NCI-H2107 treated with DMSO at 0.1 percent for 48 hours (cell line): ENCODE data around the gene ST6GALNAC3.
A peak's percentile ranks its signal among the peaks of the same experiment; 100 is the strongest.

Experiments
- DNase-seq: peaks from one replicate; lab custom pipeline; 2025; ENCODE audit not compliant: unreplicated experiment; lab: John Stamatoyannopoulos, UW

The ST6GALNAC3 gene

GRCh38 chr1:76186554-76187170 lies 112.1 kb downstream of the ST6GALNAC3 start:
- no peak for DNase-seq

- DNase-seq: no peak
Measured at GRCh38 chr1:76187436-76187835, 112.9 kb downstream of the ST6GALNAC3 start.

DNA sequence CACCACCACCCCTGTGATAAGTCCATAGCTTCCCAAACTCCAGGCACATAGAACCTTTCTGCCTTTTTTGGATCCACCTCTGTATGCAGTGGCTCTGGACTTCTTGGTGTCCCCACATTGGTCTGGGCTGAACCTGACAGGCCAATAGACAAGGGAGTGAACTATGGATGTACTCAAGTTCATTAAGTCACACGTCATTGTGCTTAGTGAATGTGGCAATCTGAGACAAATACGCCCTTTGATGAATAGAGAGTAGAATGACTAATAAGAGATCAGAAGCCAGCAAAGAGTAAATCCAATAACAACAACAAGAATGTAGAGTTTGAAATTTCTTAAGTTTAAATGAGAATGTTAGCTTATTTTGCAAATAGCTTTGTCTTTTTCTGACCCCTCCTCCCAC lies 114.8 kb downstream of the ST6GALNAC3 start:
- DNase-seq: no peak

GRCh38 chr1:76190749-76191424 lies 116.3 kb downstream of the ST6GALNAC3 start:
- DNase-seq: no peak

DNA sequence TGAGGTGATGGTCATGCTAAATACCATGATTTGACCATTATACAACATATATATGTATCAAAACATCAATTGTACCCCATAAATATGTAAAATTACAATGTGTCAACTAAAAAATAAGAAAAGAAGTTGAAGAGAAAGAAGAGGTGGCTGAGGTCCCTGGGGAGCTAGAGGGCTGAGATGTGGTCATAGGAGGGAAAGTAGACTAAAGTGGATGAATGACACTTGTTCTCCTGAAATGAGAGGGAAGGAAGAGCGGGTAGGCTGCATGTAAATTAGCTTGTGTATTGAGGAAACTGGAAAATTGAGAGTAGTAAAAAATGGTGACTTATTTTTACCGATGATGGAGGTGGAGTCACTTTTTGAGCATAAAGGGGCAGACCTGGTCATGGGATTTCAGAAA lies 117.0 kb downstream of the ST6GALNAC3 start:
- DNase-seq: no peak

DNA sequence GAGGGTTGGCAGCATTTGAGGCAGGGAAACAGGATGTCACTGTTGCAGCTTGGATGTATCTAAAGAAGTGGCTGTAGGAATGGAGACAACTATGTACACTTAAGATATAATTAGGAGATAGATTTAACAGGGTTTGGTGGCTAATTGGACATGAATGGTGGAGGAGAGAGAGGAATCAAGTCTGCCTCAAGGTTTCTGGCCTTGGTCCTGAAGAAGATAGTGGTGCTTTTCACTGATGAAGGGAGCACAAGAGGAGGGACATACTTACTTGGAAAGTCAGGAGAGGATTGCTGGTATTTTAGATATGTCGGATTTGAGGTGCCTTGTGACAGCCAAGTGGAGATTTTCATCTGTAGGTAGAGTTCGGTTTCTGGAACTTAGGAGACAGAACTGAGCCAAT lies 123.9 kb downstream of the ST6GALNAC3 start:
- no peak for DNase-seq

DNA sequence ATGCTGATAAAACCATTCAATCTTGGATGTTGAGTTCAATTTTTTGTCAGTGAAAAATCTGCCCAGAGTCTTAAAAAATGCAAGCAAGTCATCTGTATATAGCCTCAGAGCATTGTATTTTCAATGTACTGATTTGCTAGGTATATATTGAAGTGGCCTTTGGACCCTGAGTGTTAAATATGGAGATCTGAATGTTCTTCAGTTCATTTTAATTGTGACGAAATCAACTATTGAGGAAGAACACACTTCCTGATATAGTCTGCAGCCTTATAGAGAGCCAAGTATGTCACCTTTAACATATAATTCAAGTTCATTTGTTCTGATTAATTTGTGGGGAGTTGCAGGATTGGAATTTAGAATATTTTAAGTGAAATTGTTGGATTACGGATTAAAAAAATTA lies 128.1 kb downstream of the ST6GALNAC3 start:
- DNase-seq: no peak

DNA sequence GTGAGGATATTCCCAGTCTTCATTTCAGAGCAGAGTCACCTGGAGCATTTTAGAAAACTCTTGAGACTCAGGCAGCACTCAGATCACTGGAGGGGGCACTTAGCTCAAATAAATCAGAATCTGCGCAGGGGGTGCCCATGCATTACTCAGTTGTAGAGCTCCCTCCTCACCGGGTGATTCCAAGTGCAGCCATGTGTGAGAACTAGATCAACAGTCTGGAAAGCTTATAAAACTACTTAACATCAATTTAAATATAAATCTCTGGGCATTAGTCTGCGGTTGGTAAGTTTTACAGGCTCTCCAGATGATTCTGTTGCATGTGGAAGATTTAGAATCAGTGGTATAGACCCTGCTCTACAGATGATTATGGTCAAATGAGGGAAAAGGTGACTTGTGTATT lies 128.6 kb downstream of the ST6GALNAC3 start:
- peak; percentile 68 for DNase-seq

GRCh38 chr1:76209238-76209637 lies 134.7 kb downstream of the ST6GALNAC3 start:
- no peak for DNase-seq

GRCh38 chr1:76209648-76210047 lies 135.1 kb downstream of the ST6GALNAC3 start:
- no peak for DNase-seq

GRCh38 chr1:76210160-76210559 lies 135.6 kb downstream of the ST6GALNAC3 start:
- DNase-seq: no peak

- DNase-seq: no peak
Measured at GRCh38 chr1:76218888-76219287, 144.3 kb downstream of the ST6GALNAC3 start.

DNA sequence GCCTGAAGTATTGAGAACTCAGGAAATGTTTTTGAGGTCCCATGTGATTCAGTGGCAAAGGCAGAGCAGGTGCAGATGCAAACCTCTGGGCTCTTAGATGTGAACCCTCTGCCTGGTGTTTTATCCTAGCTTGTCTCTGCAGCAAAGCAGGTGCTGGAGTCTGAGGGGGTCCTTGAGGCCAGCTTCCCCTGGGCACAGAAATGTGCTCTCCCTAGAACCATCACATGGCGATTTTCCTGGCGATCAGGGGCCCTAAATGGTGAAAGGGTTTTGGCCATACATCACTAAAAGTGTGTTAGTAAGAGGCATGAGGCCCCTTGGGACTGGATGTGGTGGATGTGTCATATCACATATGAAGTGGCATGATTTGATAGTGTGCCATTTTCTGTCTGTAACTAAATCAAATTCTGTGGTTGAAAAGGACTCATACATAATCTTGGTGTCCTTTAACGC lies 144.8 kb downstream of the ST6GALNAC3 start:
- no peak for DNase-seq

- DNase-seq: no peak
Measured at GRCh38 chr1:76224752-76225151, 150.2 kb downstream of the ST6GALNAC3 start.

- no peak for DNase-seq
Measured at GRCh38 chr1:76225526-76225925, 151.0 kb downstream of the ST6GALNAC3 start.

DNA sequence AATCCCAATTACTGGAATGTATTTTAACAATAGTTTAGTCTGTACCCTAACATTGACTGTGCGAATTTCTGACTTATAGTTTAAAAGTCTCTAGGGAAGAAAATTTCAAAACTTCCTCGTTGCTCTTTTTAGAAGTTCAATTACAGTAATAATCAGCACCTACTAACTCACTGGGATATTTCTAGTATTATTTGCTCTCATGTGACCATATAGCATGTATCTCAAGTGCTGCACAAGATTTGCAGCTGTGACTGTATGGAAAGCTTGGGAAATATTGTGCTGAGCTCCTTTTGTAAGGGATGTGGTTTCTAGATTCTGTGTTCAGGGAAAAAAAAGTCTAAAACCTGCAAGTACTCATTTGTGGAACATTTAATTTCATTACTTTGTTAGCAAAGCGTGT lies 153.1 kb downstream of the ST6GALNAC3 start:
- peak; percentile 21 for DNase-seq

DNA sequence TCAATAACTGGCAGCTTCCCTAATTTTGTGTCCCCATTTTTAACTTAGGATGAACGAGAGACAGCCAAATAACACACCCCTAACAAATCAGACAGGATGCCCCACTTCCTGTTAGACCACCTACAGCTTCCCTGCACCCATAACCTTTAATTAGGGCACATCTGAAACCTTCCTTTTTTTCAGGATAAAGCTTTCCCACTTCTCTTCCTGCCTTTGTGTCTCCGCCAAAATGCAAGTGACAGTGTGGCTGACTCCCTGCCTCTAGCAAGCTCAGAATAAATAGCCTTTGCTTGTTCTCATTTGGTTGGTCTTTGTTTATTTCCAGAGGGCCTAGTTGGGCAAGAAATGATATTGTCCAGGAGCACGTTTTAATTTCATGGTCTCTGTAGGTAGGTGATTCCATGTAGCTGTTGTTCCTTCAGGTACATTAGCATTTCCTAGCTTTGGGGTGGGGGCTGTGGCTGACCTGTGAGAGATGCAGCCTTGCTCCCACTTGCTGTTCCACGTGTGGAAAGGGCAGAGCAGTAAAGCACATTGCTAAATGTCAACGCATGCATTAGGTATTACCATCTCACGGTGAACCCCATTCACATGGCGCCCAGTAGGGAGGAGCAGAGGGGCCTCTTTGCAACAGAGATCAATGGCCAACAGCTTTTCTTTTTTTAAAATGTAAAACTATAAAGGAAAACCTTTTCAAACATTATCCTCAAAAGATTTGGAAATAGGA lies 154.9 kb downstream of the ST6GALNAC3 start:
- no peak for DNase-seq

GRCh38 chr1:76230842-76231281 lies 156.3 kb downstream of the ST6GALNAC3 start:
- DNase-seq: no peak

DNA sequence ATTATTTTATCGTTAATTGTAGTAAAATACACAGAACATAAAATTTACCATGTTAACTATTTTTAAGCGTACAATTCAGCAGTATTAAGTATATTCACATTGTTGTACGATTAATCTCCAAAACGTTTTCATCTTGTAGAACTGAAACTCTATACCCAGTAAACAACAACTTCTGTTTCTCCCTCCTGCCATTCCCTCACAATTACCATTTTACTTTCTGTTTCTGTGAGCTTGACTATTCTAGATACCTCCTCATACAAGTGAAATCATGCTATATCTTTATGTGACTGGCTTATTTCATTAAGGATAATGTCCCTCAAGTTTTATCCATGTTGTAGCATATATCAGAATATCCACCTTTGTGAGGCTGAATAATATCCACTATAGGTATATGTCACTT lies 156.8 kb downstream of the ST6GALNAC3 start:
- no peak for DNase-seq

DNA sequence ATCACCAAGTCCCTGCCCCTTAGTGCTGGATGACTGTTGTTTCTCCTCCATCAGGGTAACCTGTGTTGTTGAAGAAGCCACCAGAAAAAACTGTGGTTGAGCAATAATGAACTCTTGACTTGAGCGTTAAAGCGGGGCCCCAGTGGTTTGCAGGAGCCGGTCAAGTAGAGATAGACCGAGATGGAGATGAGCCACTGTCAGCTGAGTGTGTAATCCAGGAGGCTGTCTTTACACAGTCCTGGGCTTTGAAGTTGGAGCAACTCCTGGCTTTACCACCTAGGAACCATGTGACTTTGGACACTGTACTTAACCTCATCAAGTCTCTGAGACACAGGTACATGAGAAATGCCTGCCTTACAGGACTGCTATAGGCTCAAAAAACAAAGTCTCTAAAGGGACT lies 158.1 kb downstream of the ST6GALNAC3 start:
- no peak for DNase-seq

- DNase-seq: no peak
Measured at GRCh38 chr1:76234061-76234460, 159.5 kb downstream of the ST6GALNAC3 start.

DNA sequence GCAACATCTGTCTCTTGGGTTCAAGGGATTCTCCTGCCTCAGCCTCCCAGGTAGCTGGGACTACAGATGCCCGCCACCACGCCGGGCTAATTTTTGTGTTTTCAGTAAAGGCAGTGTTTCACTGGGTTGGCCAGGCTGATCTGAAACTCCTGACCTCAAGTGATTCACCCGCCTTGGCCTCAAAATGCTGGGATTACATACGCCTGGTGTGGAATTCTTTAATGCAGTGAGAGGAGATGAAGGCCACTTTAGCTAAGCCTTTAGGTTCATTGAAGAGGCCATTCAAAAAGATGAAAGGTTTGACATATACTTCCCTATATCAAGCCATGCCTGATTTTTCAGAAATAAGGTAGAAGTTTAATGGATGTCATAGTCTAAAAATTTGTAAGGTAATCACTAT lies 162.7 kb downstream of the ST6GALNAC3 start:
- no peak for DNase-seq
